ENCODE data around the gene ABHD12. TPM values are rescaled to one million over a fixed set of nuclear protein-coding genes. Genes with fewer than 3 reads are reported as not detected.

ABHD12 gene
- total and polyA plus RNA-seq, 10 of the 15 experiments (the other 5 are each of a cell fraction or from before 2014, with no cell fraction given) = 1.5 to 61.8 (median 26.7) TPM

- ChIA-PET SMC1A (ENCODE audit: uncharacterized antibody, unreplicated experiment) (interaction anchor here (3.3 kb wide), 1 partner anchor 12 kb away, joined by 8 read pairs; no protein-coding TSS in a partner anchor), CTCF (no interaction called here), POLR2A (no interaction called here), RAD21 (ENCODE audit: unreplicated experiment) (no interaction called here)
- FAIRE-seq = no peak
- no peaks in the 10 kb centered on the region for H3K27me3 ChIP-seq (replicated peaks in 1 of 2; ENCODE audit: control insufficient read depth in 2 of 2, insufficient read depth in 2 of 2, low read length in 1 of 2)
- intact Hi-C loops (cut with micrococcal nuclease; ENCODE audit: unreplicated experiment) = no loop called here
- TF ChIP-seq BCL3 (IDR thresholded peaks at IDR 0.05; ENCODE audit: borderline replicate concordance, insufficient read depth, low read depth, low read length, poor library complexity, severe bottlenecking) (no peak), RB1 (IDR thresholded peaks at IDR 0.05; ENCODE audit: borderline replicate concordance) (no peak), ZNF592 (IDR thresholded peaks at IDR 0.05) (no peak), CREM (IDR thresholded peaks at IDR 0.05; ENCODE audit: low read depth) (no peak)
- TF ChIP-seq, protein P1, sequence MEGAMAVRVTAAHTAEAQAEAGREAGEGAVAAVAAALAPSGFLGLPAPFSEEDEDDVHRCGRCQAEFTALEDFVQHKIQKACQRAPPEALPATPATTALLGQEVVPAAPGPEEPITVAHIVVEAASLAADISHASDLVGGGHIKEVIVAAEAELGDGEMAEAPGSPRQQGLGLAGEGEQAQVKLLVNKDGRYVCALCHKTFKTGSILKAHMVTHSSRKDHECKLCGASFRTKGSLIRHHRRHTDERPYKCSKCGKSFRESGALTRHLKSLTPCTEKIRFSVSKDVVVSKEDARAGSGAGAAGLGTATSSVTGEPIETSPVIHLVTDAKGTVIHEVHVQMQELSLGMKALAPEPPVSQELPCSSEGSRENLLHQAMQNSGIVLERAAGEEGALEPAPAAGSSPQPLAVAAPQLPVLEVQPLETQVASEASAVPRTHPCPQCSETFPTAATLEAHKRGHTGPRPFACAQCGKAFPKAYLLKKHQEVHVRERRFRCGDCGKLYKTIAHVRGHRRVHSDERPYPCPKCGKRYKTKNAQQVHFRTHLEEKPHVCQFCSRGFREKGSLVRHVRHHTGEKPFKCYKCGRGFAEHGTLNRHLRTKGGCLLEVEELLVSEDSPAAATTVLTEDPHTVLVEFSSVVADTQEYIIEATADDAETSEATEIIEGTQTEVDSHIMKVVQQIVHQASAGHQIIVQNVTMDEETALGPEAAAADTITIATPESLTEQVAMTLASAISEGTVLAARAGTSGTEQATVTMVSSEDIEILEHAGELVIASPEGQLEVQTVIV (IDR thresholded peaks at IDR 0.05; ENCODE audit: borderline replicate concordance, partially characterized antibody) = no peak
- H3K4me1 ChIP-seq (ENCODE audit: control insufficient read depth, insufficient read depth, low read length) = peaks cover 14% of the 10 kb centered on the region
- in situ Hi-C loops (cut with MboI) = no loop called here
- no peak for DNase-seq (ENCODE audit: low read depth, low spot score)
- H2AFZ ChIP-seq (ENCODE audit: control insufficient read depth, low read depth, low read length) = no peak overlapping the region
- no peak overlapping the region for H3K9ac ChIP-seq (ENCODE audit: control insufficient read depth, insufficient read depth, low read length)
- no peaks in the 10 kb centered on the region; a peak in 2 of 4 replicates for H3K36me3 ChIP-seq (ENCODE audit: control insufficient read depth in 2 of 2, insufficient read depth in 2 of 2, low read length in 1 of 2)
- no peaks in the 10 kb centered on the region for H3K9me3 ChIP-seq (replicated peaks; ENCODE audit: control insufficient read depth, insufficient read depth, low read length)
- no peak overlapping the region for H3K4me2 ChIP-seq (ENCODE audit: control insufficient read depth, insufficient read depth)
- no peak overlapping the region for H3K27ac ChIP-seq (ENCODE audit: control insufficient read depth, insufficient read depth)
- no peak overlapping the region for H3K4me3 ChIP-seq
- peaks cover 29% of the 10 kb centered on the region for H3K79me2 ChIP-seq (ENCODE audit: control insufficient read depth, insufficient read depth, low read length)
- WGBS (ENCODE audit: insufficient coverage, insufficient replicate concordance, low lambda C conversion rate, missing lambda C conversion rate) = 82% methylated on average over 3 of the region's 3 CpGs
- no peak for ATAC-seq
- no TSS peak for BruUV-seq (replicated peaks)
- no peaks in the 10 kb centered on the region for H4K20me1 ChIP-seq (ENCODE audit: control insufficient read depth, insufficient read depth)
These were observed 37.3 kb downstream of the ABHD12 start for GRCh38 chr20:25353353-25353746.
